Adipose tissue (tissue), 3 donors: Measurements from ENCODE around the gene PYGO2. TPM values are rescaled to one million over a fixed set of nuclear protein-coding genes. Genes with fewer than 3 reads are reported as not detected.
"Not testable (repeated sequence)": the region's sequence is repeated elsewhere in the genome, so short reads cannot be mapped to it uniquely, and the experiment has no call there.

Experiments used
- H3K27ac ChIP-seq: one replicate; pipeline ENCODE4 v1.5.1; 2013; ENCODE audit warnings: low read depth, low read length
- WGBS, 3 donors: extraction: QIAGEN DNeasy Blood & Tissue Kit; methylation state at CpG; one replicate each; pipeline ENCODE4 v1.1.7; 2013; 5-methylcytosine and 5-hydroxymethylcytosine counted together
- polyA plus RNA-seq, 3 donors: library from polyadenylated mRNA; stranded (reverse); fragments of 200-250 nt; gene quantifications; one replicate each; pipeline ENCODE4 v1.2.3, GENCODE V29; 2013
- donor health status: healthy with polysubstance abuse.
- donor health status: Bipolar disorder and iron deficiency.
- donor health status: healthy.

Gene PYGO2
- polyA plus RNA-seq, 3 donors = 9.1 to 13.9 (median 13.4) TPM

GRCh38 chr1:155001675-155002463 lies 40.3 kb upstream of the PYGO2 start:
- peak overlapping the region; percentile 53 for H3K27ac ChIP-seq
- WGBS, 3 donors = 1 to 2% (median 1%) methylated on average over 29 to 38 of the region's 38 CpGs

- WGBS, 3 donors = 0 to 1% (median 0%) methylated on average over 11 of the region's 11 CpGs
- peak overlapping the region; percentile 53 for H3K27ac ChIP-seq
Measured at GRCh38 chr1:155001425-155001674, 39.8 kb upstream of the PYGO2 start.

GRCh38 chr1:155000726-155001424 lies 39.3 kb upstream of the PYGO2 start:
- 0 to 1% (median 0%) methylated on average over 40 to 43 of the region's 43 CpGs for WGBS, 3 donors
- H3K27ac ChIP-seq = peak overlapping the region; percentile 74

GRCh38 chr1:155000411-155000725 lies 38.8 kb upstream of the PYGO2 start:
- 0% methylated on average over 8 to 13 of the region's 13 CpGs for WGBS, 3 donors
- peak overlapping the region; percentile 74 for H3K27ac ChIP-seq

GRCh38 chr1:154999571-155000410 lies 38.2 kb upstream of the PYGO2 start:
- WGBS, 3 donors = 2 to 3% (median 3%) methylated on average over 45 to 50 of the region's 50 CpGs
- peak overlapping the region; percentile 74 for H3K27ac ChIP-seq

GRCh38 chr1:154998818-154999570 lies 37.4 kb upstream of the PYGO2 start:
- no peak overlapping the region for H3K27ac ChIP-seq
- WGBS, 3 donors = 10 to 12% (median 11%) methylated on average over 38 to 40 of the region's 40 CpGs

- WGBS, 3 donors = 67 to 69% (median 67%) methylated on average over 13 to 16 of the region's 16 CpGs
- H3K27ac ChIP-seq = no peak overlapping the region
Measured at GRCh38 chr1:154998201-154998780, 36.7 kb upstream of the PYGO2 start.

- WGBS, 3 donors = 77 to 84% (median 79%) methylated on average over 15 of the region's 15 CpGs
- no peak overlapping the region for H3K27ac ChIP-seq
Measured at GRCh38 chr1:154996966-154997701, 35.6 kb upstream of the PYGO2 start.

- 59 to 63% (median 63%) methylated on average over 12 to 13 of the region's 13 CpGs for WGBS, 3 donors
- H3K27ac ChIP-seq = not testable (repeated sequence)
Measured at GRCh38 chr1:154995301-154995983, 33.9 kb upstream of the PYGO2 start.

GRCh38 chr1:154994591-154994990 lies 33.0 kb upstream of the PYGO2 start:
- whole genome bisulfite sequencing, 3 donors = 49 to 58% (median 55%) methylated on average over 3 of the region's 3 CpGs
- no peak overlapping the region for H3K27ac ChIP-seq

- WGBS, 3 donors = 43 to 61% (median 59%) methylated on average over 1 of the region's 1 CpG
- no peak overlapping the region for H3K27ac ChIP-seq
Measured at GRCh38 chr1:154994269-154994587, 32.6 kb upstream of the PYGO2 start.

GRCh38 chr1:154993572-154994268 lies 32.1 kb upstream of the PYGO2 start, which contains the start of gene LENEP:
Gene LENEP (plus strand): TSS chr1:154993586. CDS start chr1:154993608, 22 bp downstream.
- WGBS, 3 donors = 68 to 77% (median 71%) methylated on average over 8 of the region's 8 CpGs
- H3K27ac ChIP-seq = no peak within 1 kb of the TSS

GRCh38 chr1:154992721-154993571 lies 31.4 kb upstream of the PYGO2 start:
- H3K27ac ChIP-seq = no peak overlapping the region
- 72 to 82% (median 81%) methylated on average over 14 of the region's 14 CpGs for WGBS, 3 donors

GRCh38 chr1:154990276-154990675 lies 28.7 kb upstream of the PYGO2 start:
- no peak overlapping the region for H3K27ac ChIP-seq
- 90 to 94% (median 92%) methylated on average over 8 of the region's 8 CpGs for WGBS, 3 donors

GRCh38 chr1:154989195-154989860 lies 27.7 kb upstream of the PYGO2 start:
- no peak overlapping the region for H3K27ac ChIP-seq
- WGBS, 3 donors = 87 to 95% (median 90%) methylated on average over 3 of the region's 3 CpGs
